HepG2 (cell line): ENCODE measurements around the gene ENTPD6. TPM values are rescaled to one million over a fixed set of nuclear protein-coding genes. Genes with fewer than 3 reads are reported as not detected.

Source experiments
- ATAC-seq: fragments of 200-7000 bp; cut with Tn5 transposase; 3 replicates; pipeline ENCODE4 v1.9.1; 2020; ENCODE audit warnings: mild to moderate bottlenecking, moderate library complexity
- BruUV-seq: library from RNA; stranded (reverse); fragments of 400-500 nt; replicated peaks from 2 replicates; lab custom pipeline; 2021; lab: Mats Ljungman, UMichigan
- CTCF ChIA-PET: fragments of 300-600 bp; formaldehyde crosslinking; extraction: SDS; loops from one replicate; lab custom pipeline; 2021; ENCODE audit warnings: low total read pairs, inconsistent platforms, low intra/inter-chr PET ratio; lab: Yijun Ruan, JAX
- POLR2A ChIA-PET: fragments of 350-600 bp; sonication (Branson Sonifier 250); formaldehyde crosslinking; loops from one replicate; lab custom pipeline; 2020; ENCODE audit warnings: antibody characterized with exemption, inconsistent platforms; lab: Yijun Ruan, JAX
- DNase-seq: peaks from one replicate; pipeline ENCODE4 v3.0.0-alpha.2; 2015; ENCODE audit warnings: low spot score
- FAIRE-seq: peaks from 3 replicates; lab custom pipeline; 2011; peaks lifted over from hg19 to GRCh38; lab: Jason Lieb, UNC
- H2AFZ ChIP-seq: one replicate; pipeline ENCODE4 v1.6.1; 2011; ENCODE audit warnings: low read length, inconsistent platforms
- H3K27ac ChIP-seq: fragments of 300-600 bp; 3 replicates; pipeline ENCODE4 v1.8.0; 2011; ENCODE audit warnings: mixed run types, mild to moderate bottlenecking, mixed read lengths, low read length, inconsistent platforms; ENCODE audit not compliant: insufficient read depth; ENCODE audit errors: extremely low read length
- H3K27me3 ChIP-seq, 2 experiments: fragments of 200-600 bp in 1 of 2; 2 replicates in 1 of 2; 3 replicates in 1 of 2; pipeline versions ENCODE4 v1.6.0 to v1.8.0; 2011; ENCODE audit warnings: low read length in 2 of 2, mild to moderate bottlenecking in 2 of 2, moderate library complexity in 2 of 2, inconsistent platforms in 1 of 2; ENCODE audit not compliant: insufficient read depth in 2 of 2, control insufficient read depth in 1 of 2
- H3K36me3 ChIP-seq, 2 experiments: fragments of 200-600 bp in 1 of 2; replicated peaks in 1 of 2; 2 replicates in 1 of 2; 3 replicates in 1 of 2; pipeline versions ENCODE4 v1.5.1 to v1.8.0; 2011; ENCODE audit warnings: low read length in 2 of 2, inconsistent platforms in 1 of 2; ENCODE audit not compliant: insufficient read depth in 2 of 2, control insufficient read depth in 1 of 2
- H3K4me1 ChIP-seq: 2 replicates; pipeline ENCODE4 v1.5.1; 2012; ENCODE audit warnings: low read length, inconsistent platforms; ENCODE audit not compliant: insufficient read depth
- H3K4me2 ChIP-seq: 2 replicates; pipeline ENCODE4 v1.6.0; 2011; ENCODE audit warnings: low read depth, low read length, inconsistent platforms
- H3K4me3 ChIP-seq, 3 experiments: fragments of 200-600 bp in 1 of 3; sonication (generic), shearing (Covaris generic) in 1 of 3; replicated peaks in 1 of 3; 2 replicates each; pipeline ENCODE4 v1.5.1; 2011 to 2016; ENCODE audit warnings: low read length in 3 of 3, inconsistent platforms in 2 of 3, low read depth in 2 of 3, mild to moderate bottlenecking in 2 of 3, control low read depth in 1 of 3, mixed read lengths in 1 of 3; ENCODE audit not compliant: insufficient read depth in 1 of 3
- H3K79me2 ChIP-seq: one replicate; pipeline ENCODE4 v1.6.1; 2011; ENCODE audit warnings: low read length, inconsistent platforms; ENCODE audit not compliant: insufficient read depth
- H3K9ac ChIP-seq: 2 replicates; pipeline ENCODE4 v1.6.0; 2011; ENCODE audit warnings: mild to moderate bottlenecking, low read depth, low read length, inconsistent platforms; ENCODE audit not compliant: insufficient read depth
- H3K9me3 ChIP-seq: 2 replicates; pipeline ENCODE4 v1.5.1; 2012; ENCODE audit warnings: mild to moderate bottlenecking, low read length
- H4K20me1 ChIP-seq: 2 replicates; pipeline ENCODE4 v1.6.0; 2011; ENCODE audit warnings: inconsistent platforms, mild to moderate bottlenecking, low read length, moderate library complexity; ENCODE audit not compliant: insufficient read depth
- NFE2 ChIP-seq: sonication (generic); formaldehyde crosslinking; IDR thresholded peaks from 2 replicates; pipeline ENCODE4 v1.4.0; 2020; ENCODE audit warnings: missing genetic modification reagents
- SP1 ChIP-seq, 2 experiments: fragments of 450-650 bp in 1 of 2; sonication (generic) in 1 of 2; formaldehyde crosslinking in 1 of 2; IDR thresholded peaks; 2 replicates each; pipeline versions ENCODE4 v1.4.0 to v1.6.1; 2016 to 2020; ENCODE audit warnings: missing genetic modification reagents in 1 of 2
- ZHX2 ChIP-seq, 2 experiments: sonication (generic) in 1 of 2; formaldehyde crosslinking in 1 of 2; IDR thresholded peaks; 2 replicates each; pipeline versions ENCODE4 v1.6.1 to v1.9.0; 2014 to 2022; ENCODE audit warnings: antibody characterized with exemption in 1 of 2, borderline replicate concordance in 1 of 2, inconsistent platforms in 1 of 2, low read depth in 1 of 2, missing genetic modification reagents in 1 of 2
- ZNF275 ChIP-seq: sonication (generic); formaldehyde crosslinking; IDR thresholded peaks from 2 replicates; pipeline ENCODE4 v1.8.0; 2022; ENCODE audit warnings: missing genetic modification reagents, mild to moderate bottlenecking, inconsistent platforms, borderline replicate concordance
- ZSCAN20 ChIP-seq: sonication (generic); formaldehyde crosslinking; IDR thresholded peaks from 2 replicates; pipeline ENCODE4 v1.4.0; 2020; ENCODE audit warnings: missing genetic modification reagents, mild to moderate bottlenecking, borderline replicate concordance
- WGBS: methylation state at CpG from one replicate; pipeline ENCODE4 v1.1.6; 2017; ENCODE audit warnings: low lambda C conversion rate; 5-methylcytosine and 5-hydroxymethylcytosine counted together
- in situ Hi-C: cut with HindIII; loops from 2 replicates; pipeline ENCODE4 v1.10.0; 2017; ENCODE audit warnings: low pct_unique_long_range_greater_than_20kb; ENCODE audit not compliant: extremely low pct_ligation_motif_present
- intact Hi-C: fragments of 100-400 bp; cut with micrococcal nuclease; formaldehyde crosslinking; loops from one replicate; pipeline ENCODE4 v1.10.0; 2022; ENCODE audit not compliant: unreplicated experiment
- polyA plus RNA-seq, 8 experiments: library from polyadenylated mRNA; depleted of rRNA in 3 of 8; stranded (reverse) in 7 of 8; unstranded in 1 of 8; fragments of >200 nt; fragmentation: Illumina TruSeq in 4 of 8; extraction: Trizol in 4 of 8; gene quantifications; 2 replicates each; pipeline versions ENCODE4 v1.2.1 to v1.2.3, GENCODE V29; 2011 to 2016; ENCODE audit warnings: low read depth in 4 of 8, missing spikeins in 1 of 8, mixed read lengths in 1 of 8; ENCODE audit not compliant: insufficient read depth in 1 of 8
- total RNA-seq, 5 experiments: library from RNA; depleted of rRNA; stranded (reverse); fragments of >200 nt; fragmentation: Illumina TruSeq; extraction: Trizol; gene quantifications; 2 replicates each; pipeline ENCODE4 v1.2.3, GENCODE V29; 2016; ENCODE audit warnings: low read depth in 1 of 5

Gene ENTPD6
- total and polyA plus RNA-seq, 2 of the 13 experiments (the other 11 are each of a cell fraction or from before 2014, with no cell fraction given): 164 to 172 TPM

- intact Hi-C loops (no loop called here), in situ Hi-C loops (no loop called here)
- Histone ChIP-seq H4K20me1 (no peaks in the 10 kb centered on the region; the same call in 1 of the 2 replicates), H3K27me3 (no peaks in the 10 kb centered on the region), H3K4me3 (no peak overlapping the region), H3K27ac (no peak overlapping the region), H3K9me3 (no peaks in the 10 kb centered on the region), H3K79me2 (peaks cover 17% of the 10 kb centered on the region), H3K36me3 (peaks cover 7 to 27% of the 10 kb centered on the region in 2 experiments; a peak in 4 of 5 replicates), H3K4me1 (no peaks in the 10 kb centered on the region; the same call in 1 of the 2 replicates), H3K4me2 (no peak overlapping the region), H2AFZ (no peak overlapping the region), H3K9ac (no peak overlapping the region)
- BruUV-seq: no TSS peak
- POLR2A ChIA-PET: no interaction called here
- 93% methylated on average over 10 of the region's 10 CpGs for WGBS
- no peak for DNase-seq
- TF ChIP-seq NFE2 (CRISPR knock-in tag): no peak
- TF ChIP-seq ZSCAN20 (CRISPR knock-in tag): no peak
- TF ChIP-seq ZHX2 (IDR thresholded peaks at IDR 0.05; ENCODE audit: low read depth): no peak
- TF ChIP-seq ZHX2 (CRISPR knock-in tag; IDR thresholded peaks at IDR 0.05; ENCODE audit: borderline replicate concordance): no peak
- no peak for TF ChIP-seq SP1 (IDR thresholded peaks at IDR 0.05)
- no peak for TF ChIP-seq SP1 (CRISPR knock-in tag; IDR thresholded peaks at IDR 0.05)
- TF ChIP-seq ZNF275: no peak
- CTCF ChIA-PET: no interaction called here
- FAIRE-seq: no peak
- 0 out of 3 replicates have a peak, but pooled peaks have one; percentile 19 for ATAC-seq
Observed at GRCh38 chr20:25257756-25258475, 62.4 kb downstream of the ENTPD6 start.
